Karpas-422 (cell line): ENCODE measurements around the gene HNRNPAB. TPM values are rescaled to one million over a fixed set of nuclear protein-coding genes. Genes with fewer than 3 reads are reported as not detected.

Experiments
- DNase-seq: peaks from one replicate; pipeline ENCODE4 v3.0.0-alpha.2; 2015
- H2AFZ ChIP-seq: fragments of 200-600 bp; sonication (generic); 2 replicates; pipeline ENCODE4 v1.6.1; 2014; ENCODE audit warnings: antibody characterized with exemption, low read length, mixed read lengths
- H3K27ac ChIP-seq: fragments of 200-600 bp; sonication (generic); 2 replicates; pipeline ENCODE4 v1.5.1; 2014; ENCODE audit warnings: mild to moderate bottlenecking, low read length, moderate library complexity
- H3K27me3 ChIP-seq: fragments of 200-600 bp; sonication (generic); 2 replicates; pipeline ENCODE4 v1.6.1; 2014; ENCODE audit warnings: low read length, mixed read lengths
- H3K36me3 ChIP-seq: fragments of 200-600 bp; sonication (generic); 2 replicates; pipeline ENCODE4 v1.6.1; 2014; ENCODE audit warnings: low read length, mixed read lengths; ENCODE audit not compliant: insufficient read depth
- H3K4me1 ChIP-seq: fragments of 200-600 bp; sonication (generic); 2 replicates; pipeline ENCODE4 v1.6.1; 2014; ENCODE audit warnings: mild to moderate bottlenecking, low read length, mixed read lengths
- H3K4me2 ChIP-seq: fragments of 200-600 bp; sonication (generic); 2 replicates; pipeline ENCODE4 v1.6.1; 2014; ENCODE audit warnings: low read length, low read depth, mild to moderate bottlenecking; ENCODE audit not compliant: poor library complexity, severe bottlenecking
- H3K4me3 ChIP-seq: fragments of 200-600 bp; sonication (generic); 2 replicates; pipeline ENCODE4 v1.5.1; 2014; ENCODE audit warnings: mild to moderate bottlenecking, antibody characterized with exemption, low read length, mixed read lengths
- H3K79me2 ChIP-seq: fragments of 200-600 bp; sonication (generic); 2 replicates; pipeline ENCODE4 v1.6.1; 2014; ENCODE audit warnings: mild to moderate bottlenecking, low read length, mixed read lengths
- H3K9ac ChIP-seq: fragments of 200-600 bp; sonication (generic); 2 replicates; pipeline ENCODE4 v1.6.0; 2014; ENCODE audit warnings: low read length
- H3K9me2 ChIP-seq: fragments of 200-600 bp; sonication (generic), shearing (Covaris generic); replicated peaks from 2 replicates; pipeline ENCODE4 v1.6.0; 2014; ENCODE audit warnings: mild to moderate bottlenecking, low read length, moderate library complexity; ENCODE audit not compliant: insufficient read depth
- H3K9me3 ChIP-seq: fragments of 300-700, 200-600 bp; sonication (generic); 2 replicates; pipeline ENCODE4 v1.6.1; 2014; ENCODE audit warnings: low read length, mixed read lengths
- H4K20me1 ChIP-seq: fragments of 200-600 bp; sonication (generic); 2 replicates; pipeline ENCODE4 v1.6.1; 2014; ENCODE audit warnings: mild to moderate bottlenecking, antibody characterized with exemption, low read length, low read depth; ENCODE audit not compliant: insufficient read depth
- total RNA-seq: library from RNA; depleted of rRNA; stranded (reverse); fragments of >200 nt; shearing (Covaris generic); gene quantifications from 2 replicates; pipeline ENCODE4 v1.2.3, GENCODE V29; 2014; ENCODE audit warnings: low replicate concordance

Gene HNRNPAB
- total RNA-seq, 1 experiment from 2014 or later, result 75.7 TPM

GRCh38 chr5:178199581-178200434 is 4.5 kb upstream of the HNRNPAB start:
- H3K9me2 ChIP-seq, result no peaks in the 10 kb centered on the region
- H3K4me2 ChIP-seq, result no peak overlapping the region
- no peak overlapping the region for H3K4me3 ChIP-seq
- H3K27me3 ChIP-seq, result no peaks in the 10 kb centered on the region
- H3K79me2 ChIP-seq, result peaks cover 11% of the 10 kb centered on the region
- no peaks in the 10 kb centered on the region; the same call in 1 of the 2 replicates for H4K20me1 ChIP-seq
- no peak overlapping the region for H3K9ac ChIP-seq
- DNase-seq, result no peak
- H3K4me1 ChIP-seq, result peaks cover 4% of the 10 kb centered on the region
- no peak overlapping the region for H3K27ac ChIP-seq
- no peak overlapping the region for H2AFZ ChIP-seq
- no peaks in the 10 kb centered on the region for H3K9me3 ChIP-seq
- H3K36me3 ChIP-seq, result no peaks in the 10 kb centered on the region

GRCh38 chr5:178201221-178201926 is 3.0 kb upstream of the HNRNPAB start:
- H3K9ac ChIP-seq, result no peak overlapping the region
- H2AFZ ChIP-seq, result no peak overlapping the region
- no peak overlapping the region for H3K4me3 ChIP-seq
- peaks cover 13% of the 10 kb centered on the region for H3K4me1 ChIP-seq
- H3K36me3 ChIP-seq, result peaks cover 11% of the 10 kb centered on the region
- peaks cover 26% of the 10 kb centered on the region for H3K79me2 ChIP-seq
- no peak overlapping the region for H3K27ac ChIP-seq
- no peaks in the 10 kb centered on the region for H3K9me2 ChIP-seq
- H3K27me3 ChIP-seq, result no peaks in the 10 kb centered on the region
- no peak for DNase-seq
- no peak overlapping the region for H3K4me2 ChIP-seq
- H3K9me3 ChIP-seq, result no peaks in the 10 kb centered on the region
- H4K20me1 ChIP-seq, result peaks cover 11% of the 10 kb centered on the region

- H4K20me1 ChIP-seq, result peaks cover 16% of the 10 kb centered on the region
- H3K79me2 ChIP-seq, result peaks cover 31% of the 10 kb centered on the region
- no peak overlapping the region for H3K27ac ChIP-seq
- no peak overlapping the region for H2AFZ ChIP-seq
- H3K27me3 ChIP-seq, result no peaks in the 10 kb centered on the region
- no peak for DNase-seq
- H3K4me2 ChIP-seq, result no peak overlapping the region
- peaks cover 16% of the 10 kb centered on the region for H3K36me3 ChIP-seq
- H3K4me1 ChIP-seq, result peaks cover 18% of the 10 kb centered on the region
- no peak overlapping the region for H3K4me3 ChIP-seq
- H3K9ac ChIP-seq, result no peak overlapping the region
- H3K9me2 ChIP-seq, result no peaks in the 10 kb centered on the region
- no peaks in the 10 kb centered on the region for H3K9me3 ChIP-seq
Observed at GRCh38 chr5:178201927-178202235, 2.5 kb upstream of the HNRNPAB start.

GRCh38 chr5:178202541-178202940 is 1.8 kb upstream of the HNRNPAB start:
- H3K4me2 ChIP-seq, result no peak overlapping the region
- no peaks in the 10 kb centered on the region for H3K9me2 ChIP-seq
- H2AFZ ChIP-seq, result no peak overlapping the region
- peaks cover 23% of the 10 kb centered on the region for H3K36me3 ChIP-seq
- H4K20me1 ChIP-seq, result peaks cover 22% of the 10 kb centered on the region
- H3K9me3 ChIP-seq, result no peaks in the 10 kb centered on the region
- no peak overlapping the region for H3K9ac ChIP-seq
- peaks cover 38% of the 10 kb centered on the region for H3K79me2 ChIP-seq
- no peaks in the 10 kb centered on the region for H3K27me3 ChIP-seq
- no peak overlapping the region for H3K4me3 ChIP-seq
- H3K27ac ChIP-seq, result no peak overlapping the region
- no peak for DNase-seq
- H3K4me1 ChIP-seq, result peaks cover 23% of the 10 kb centered on the region

GRCh38 chr5:178203670-178204181 is 607 bp upstream of the HNRNPAB start:
- Histone ChIP-seq H2AFZ (peak overlapping the region; percentile 39), H3K27ac (peak overlapping the region; percentile 50; the same call in 1 of the 2 replicates), H3K9ac (peak overlapping the region; percentile 99), H3K79me2 (peaks cover 48% of the 10 kb centered on the region), H3K36me3 (peaks cover 35% of the 10 kb centered on the region), H4K20me1 (peaks cover 33% of the 10 kb centered on the region), H3K4me2 (peak overlapping the region; percentile 96), H3K27me3 (no peaks in the 10 kb centered on the region), H3K4me1 (peaks cover 28% of the 10 kb centered on the region), H3K9me3 (no peaks in the 10 kb centered on the region), H3K4me3 (peak overlapping the region; percentile 76), H3K9me2 (no peaks in the 10 kb centered on the region)
- DNase-seq, result no peak

- DNase-seq, result peak; percentile 90
- H3K27ac ChIP-seq, result peak overlapping the region; percentile 84
- H3K4me3 ChIP-seq, result peak overlapping the region; percentile 76
- H3K27me3 ChIP-seq, result no peaks in the 10 kb centered on the region
- H3K36me3 ChIP-seq, result peaks cover 48% of the 10 kb centered on the region
- H3K9me2 ChIP-seq, result no peaks in the 10 kb centered on the region
- H3K9ac ChIP-seq, result peak overlapping the region; percentile 99
- peak overlapping the region; percentile 96 for H3K4me2 ChIP-seq
- H3K9me3 ChIP-seq, result no peaks in the 10 kb centered on the region
- no peak overlapping the region for H2AFZ ChIP-seq
- peaks cover 47% of the 10 kb centered on the region for H4K20me1 ChIP-seq
- peaks cover 50% of the 10 kb centered on the region for H3K79me2 ChIP-seq
- peaks cover 28% of the 10 kb centered on the region for H3K4me1 ChIP-seq
Observed at GRCh38 chr5:178204935-178205748, 809 bp downstream of the HNRNPAB start.

- H3K27me3 ChIP-seq, result no peaks in the 10 kb centered on the region
- H3K4me2 ChIP-seq, result peak overlapping the region; percentile 96
- H3K36me3 ChIP-seq, result peaks cover 53% of the 10 kb centered on the region
- H3K4me3 ChIP-seq, result peak overlapping the region; percentile 76
- H4K20me1 ChIP-seq, result peaks cover 52% of the 10 kb centered on the region
- peaks cover 50% of the 10 kb centered on the region for H3K79me2 ChIP-seq
- H3K4me1 ChIP-seq, result peaks cover 28% of the 10 kb centered on the region
- no peaks in the 10 kb centered on the region for H3K9me2 ChIP-seq
- H3K9ac ChIP-seq, result peak overlapping the region; percentile 99
- H3K27ac ChIP-seq, result peak overlapping the region; percentile 84
- H3K9me3 ChIP-seq, result no peaks in the 10 kb centered on the region
- no peak overlapping the region for H2AFZ ChIP-seq
- no peak for DNase-seq
Observed at GRCh38 chr5:178205749-178206047, 1.4 kb downstream of the HNRNPAB start.
